ENCODE results near the gene SNN.

SNN gene

GRCh38 chr16:11692651-11693050, 24.4 kb downstream of the SNN start:
- TF ChIP-seq SPI1 (IDR thresholded peaks at IDR 0.05; ENCODE audit: borderline replicate concordance, low read depth) = no peak
- no peak for TF ChIP-seq CTCF (IDR thresholded peaks at IDR 0.05; ENCODE audit: insufficient read depth, low read length)
- TF ChIP-seq GABPA (IDR thresholded peaks at IDR 0.05; ENCODE audit: low read depth) = no peak
- no peak for TF ChIP-seq REST (IDR thresholded peaks at IDR 0.05; ENCODE audit: insufficient replicate concordance, low read depth)
- no peak for TF ChIP-seq POLR2AphosphoS5 (IDR thresholded peaks at IDR 0.05; ENCODE audit: low read depth)
- Histone ChIP-seq H3K27me3 (ENCODE audit: insufficient read depth, poor library complexity, severe bottlenecking) (no peaks in the 10 kb centered on the region), H3K4me3 (replicated peaks; ENCODE audit: insufficient read depth, low read length) (no peak overlapping the region), H3K27ac (replicated peaks) (no peak overlapping the region)
- DNase-seq (ENCODE audit: low read depth in 1 of 2, low spot score in 1 of 2) = no peak

- Histone ChIP-seq H3K27me3 (ENCODE audit: insufficient read depth, poor library complexity, severe bottlenecking) (no peaks in the 10 kb centered on the region), H3K27ac (replicated peaks) (no peak overlapping the region), H3K4me3 (replicated peaks; ENCODE audit: insufficient read depth, low read length) (no peak overlapping the region)
- TF ChIP-seq SPI1 (IDR thresholded peaks at IDR 0.05; ENCODE audit: borderline replicate concordance, low read depth) = no peak
- TF ChIP-seq GABPA (IDR thresholded peaks at IDR 0.05; ENCODE audit: low read depth) = no peak
- no peak for TF ChIP-seq REST (IDR thresholded peaks at IDR 0.05; ENCODE audit: insufficient replicate concordance, low read depth)
- TF ChIP-seq CTCF (IDR thresholded peaks at IDR 0.05; ENCODE audit: insufficient read depth, low read length) = no peak
- TF ChIP-seq POLR2AphosphoS5 (IDR thresholded peaks at IDR 0.05; ENCODE audit: low read depth) = no peak
- no peak for DNase-seq (ENCODE audit: low read depth in 1 of 2, low spot score in 1 of 2)
These were observed 28.2 kb downstream of the SNN start for GRCh38 chr16:11696266-11697012.

- H3K4me3 ChIP-seq (replicated peaks; ENCODE audit: insufficient read depth, low read length) = no peak overlapping the region
- TF ChIP-seq POLR2AphosphoS5 (IDR thresholded peaks at IDR 0.05; ENCODE audit: low read depth) (no peak), GABPA (IDR thresholded peaks at IDR 0.05; ENCODE audit: low read depth) (no peak), SPI1 (IDR thresholded peaks at IDR 0.05; ENCODE audit: borderline replicate concordance, low read depth) (no peak), REST (IDR thresholded peaks at IDR 0.05; ENCODE audit: insufficient replicate concordance, low read depth) (no peak), CTCF (IDR thresholded peaks at IDR 0.05; ENCODE audit: insufficient read depth, low read length) (no peak)
- no peak for DNase-seq (ENCODE audit: low read depth in 1 of 2, low spot score in 1 of 2)
- no peak overlapping the region for H3K27ac ChIP-seq (replicated peaks)
- no peaks in the 10 kb centered on the region for H3K27me3 ChIP-seq (ENCODE audit: insufficient read depth, poor library complexity, severe bottlenecking)
These were observed 29.1 kb downstream of the SNN start for GRCh38 chr16:11697319-11697718.
